Measurements from ENCODE around the gene RPL3.

DNA sequence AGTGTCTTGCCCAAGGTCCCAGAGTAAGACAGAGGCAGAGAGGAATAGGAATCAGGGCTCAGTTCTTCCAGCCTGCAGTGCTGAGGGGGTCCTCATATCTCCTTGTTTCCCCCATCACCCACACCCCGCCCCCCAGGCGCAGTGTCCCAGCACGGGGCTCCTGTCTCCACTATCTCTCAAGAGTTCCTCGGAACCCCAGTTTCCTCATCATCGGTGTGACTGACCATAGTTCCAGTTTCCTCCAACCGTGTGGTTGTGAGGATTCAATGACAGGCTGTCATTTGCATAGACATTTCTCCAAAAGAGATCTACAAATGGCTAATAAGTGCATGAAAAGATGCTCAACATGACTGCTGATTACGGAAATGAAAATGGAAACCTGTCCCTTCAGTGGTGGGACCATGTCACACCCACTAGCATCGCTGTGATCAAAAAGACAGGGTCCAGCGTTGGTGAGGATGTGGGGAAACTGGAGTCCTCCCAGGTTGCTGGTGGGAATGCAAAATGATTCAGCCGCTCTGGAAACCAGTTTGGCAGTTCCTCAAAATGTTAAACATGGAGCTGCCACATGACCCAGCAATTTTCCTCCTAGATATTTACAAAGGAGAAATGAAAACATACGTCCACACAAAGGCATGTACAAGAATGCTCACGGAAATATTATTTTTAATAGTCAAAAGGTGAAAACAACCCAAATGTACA is 42.8 kb downstream of the RPL3 start:
- no peak for TF ChIP-seq TAF1 (conservative IDR thresholded peaks at IDR 0.05)
- no peak for TF ChIP-seq JUND (IDR thresholded peaks at IDR 0.05)
- TF ChIP-seq, protein P1, sequence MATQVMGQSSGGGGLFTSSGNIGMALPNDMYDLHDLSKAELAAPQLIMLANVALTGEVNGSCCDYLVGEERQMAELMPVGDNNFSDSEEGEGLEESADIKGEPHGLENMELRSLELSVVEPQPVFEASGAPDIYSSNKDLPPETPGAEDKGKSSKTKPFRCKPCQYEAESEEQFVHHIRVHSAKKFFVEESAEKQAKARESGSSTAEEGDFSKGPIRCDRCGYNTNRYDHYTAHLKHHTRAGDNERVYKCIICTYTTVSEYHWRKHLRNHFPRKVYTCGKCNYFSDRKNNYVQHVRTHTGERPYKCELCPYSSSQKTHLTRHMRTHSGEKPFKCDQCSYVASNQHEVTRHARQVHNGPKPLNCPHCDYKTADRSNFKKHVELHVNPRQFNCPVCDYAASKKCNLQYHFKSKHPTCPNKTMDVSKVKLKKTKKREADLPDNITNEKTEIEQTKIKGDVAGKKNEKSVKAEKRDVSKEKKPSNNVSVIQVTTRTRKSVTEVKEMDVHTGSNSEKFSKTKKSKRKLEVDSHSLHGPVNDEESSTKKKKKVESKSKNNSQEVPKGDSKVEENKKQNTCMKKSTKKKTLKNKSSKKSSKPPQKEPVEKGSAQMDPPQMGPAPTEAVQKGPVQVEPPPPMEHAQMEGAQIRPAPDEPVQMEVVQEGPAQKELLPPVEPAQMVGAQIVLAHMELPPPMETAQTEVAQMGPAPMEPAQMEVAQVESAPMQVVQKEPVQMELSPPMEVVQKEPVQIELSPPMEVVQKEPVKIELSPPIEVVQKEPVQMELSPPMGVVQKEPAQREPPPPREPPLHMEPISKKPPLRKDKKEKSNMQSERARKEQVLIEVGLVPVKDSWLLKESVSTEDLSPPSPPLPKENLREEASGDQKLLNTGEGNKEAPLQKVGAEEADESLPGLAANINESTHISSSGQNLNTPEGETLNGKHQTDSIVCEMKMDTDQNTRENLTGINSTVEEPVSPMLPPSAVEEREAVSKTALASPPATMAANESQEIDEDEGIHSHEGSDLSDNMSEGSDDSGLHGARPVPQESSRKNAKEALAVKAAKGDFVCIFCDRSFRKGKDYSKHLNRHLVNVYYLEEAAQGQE (IDR thresholded peaks at IDR 0.05), result no peak
